GM12878 (cell line): ENCODE measurements around the gene PEX26. TPM values are rescaled to one million over a fixed set of nuclear protein-coding genes. Genes with fewer than 3 reads are reported as not detected.

Source experiments
- ATAC-seq: fragments of 200-7000 bp; cut with Tn5 transposase; 3 replicates; pipeline ENCODE4 v1.9.1; 2020; ENCODE audit warnings: mild to moderate bottlenecking, moderate library complexity
- BruUV-seq: library from RNA; stranded (reverse); fragments of 400-500 nt; replicated peaks from 2 replicates; lab custom pipeline; 2021; lab: Mats Ljungman, UMichigan
- CTCF ChIA-PET: fragments of 300-600 bp; sonication (Branson Sonifier 250); formaldehyde crosslinking; extraction: SDS; loops from one replicate; lab custom pipeline; 2021; ENCODE audit warnings: inconsistent platforms; lab: Yijun Ruan, JAX
- POLR2A ChIA-PET: fragments of 350-600 bp; formaldehyde crosslinking; extraction: SDS; loops from one replicate; lab custom pipeline; 2021; ENCODE audit warnings: inconsistent platforms; lab: Charles Lee
- RAD21 ChIA-PET: fragments of 300-600 bp; sonication (Branson Sonifier 250); formaldehyde crosslinking; loops from one replicate; lab custom pipeline; 2023; ENCODE audit warnings: antibody characterized with exemption; ENCODE audit not compliant: unreplicated experiment; lab: Charles Lee
- SMC1A ChIA-PET: fragments of 300-600 bp; sonication (Branson Sonifier 250); formaldehyde crosslinking; loops from one replicate; lab custom pipeline; 2023; ENCODE audit not compliant: unreplicated experiment, uncharacterized antibody; lab: Charles Lee
- DNase-seq: peaks from one replicate; pipeline ENCODE4 v3.0.0-alpha.2; 2011; ENCODE audit warnings: low read depth, low spot score
- FAIRE-seq: peaks from 3 replicates; lab custom pipeline; 2011; peaks lifted over from hg19 to GRCh38; lab: Jason Lieb, UNC
- H2AFZ ChIP-seq: 2 replicates; pipeline ENCODE4 v1.6.0; 2011; ENCODE audit warnings: low read depth, low read length, control low read depth; ENCODE audit not compliant: control insufficient read depth
- H3K27ac ChIP-seq: 2 replicates; pipeline ENCODE4 v1.5.1; 2011; ENCODE audit warnings: control low read depth; ENCODE audit not compliant: control insufficient read depth, insufficient read depth
- H3K27me3 ChIP-seq, 2 experiments: replicated peaks in 1 of 2; 2 replicates each; pipeline versions ENCODE4 v1.6.0 to v1.6.1; 2011; ENCODE audit warnings: low read length in 1 of 2; ENCODE audit not compliant: control insufficient read depth in 2 of 2, insufficient read depth in 2 of 2
- H3K36me3 ChIP-seq, 2 experiments: 2 replicates each; pipeline ENCODE4 v1.5.1; 2011; ENCODE audit warnings: low read length in 1 of 2; ENCODE audit not compliant: control insufficient read depth in 2 of 2, insufficient read depth in 2 of 2
- H3K4me1 ChIP-seq: 2 replicates; pipeline ENCODE4 v1.6.1; 2011; ENCODE audit warnings: mild to moderate bottlenecking, low read length, moderate library complexity, mixed read lengths; ENCODE audit not compliant: control insufficient read depth, insufficient read depth
- H3K4me2 ChIP-seq: 2 replicates; pipeline ENCODE4 v1.6.0; 2011; ENCODE audit warnings: control low read depth; ENCODE audit not compliant: control insufficient read depth, insufficient read depth
- H3K4me3 ChIP-seq: fragments of 200-600 bp; sonication (generic); 2 replicates; pipeline ENCODE4 v1.5.1; 2016
- H3K79me2 ChIP-seq: 2 replicates; pipeline ENCODE4 v1.6.0; 2011; ENCODE audit warnings: low read length; ENCODE audit not compliant: control insufficient read depth, insufficient read depth
- H3K9ac ChIP-seq: 2 replicates; pipeline ENCODE4 v1.8.0; 2011; ENCODE audit warnings: low read length, control low read depth, mixed read lengths; ENCODE audit not compliant: control insufficient read depth, insufficient read depth
- H3K9me3 ChIP-seq: replicated peaks from 3 replicates; pipeline ENCODE4 v1.5.1; 2011; ENCODE audit warnings: mild to moderate bottlenecking, low read length; ENCODE audit not compliant: control insufficient read depth, insufficient read depth
- H4K20me1 ChIP-seq: 2 replicates; pipeline ENCODE4 v1.6.0; 2011; ENCODE audit not compliant: control insufficient read depth, insufficient read depth
- BMI1 ChIP-seq: fragments of 450-650 bp; IDR thresholded peaks from 2 replicates; pipeline ENCODE4 v1.6.1; 2016; ENCODE audit warnings: mild to moderate bottlenecking, moderate library complexity, borderline replicate concordance
- CHD1 ChIP-seq: IDR thresholded peaks from 2 replicates; pipeline ENCODE4 v1.6.1; 2012; ENCODE audit warnings: low read depth, low read length, improper control_type of control experiment
- CREB1 ChIP-seq: IDR thresholded peaks from 2 replicates; pipeline ENCODE4 v1.6.1; 2012; ENCODE audit warnings: low read depth, mild to moderate bottlenecking, inconsistent platforms
- FOXM1 ChIP-seq: IDR thresholded peaks from 2 replicates; pipeline ENCODE4 v1.6.1; 2012; ENCODE audit warnings: low read depth, mild to moderate bottlenecking, inconsistent platforms, low read length, moderate library complexity
- HDAC2 ChIP-seq: fragments of 200-600 bp; sonication (generic); IDR thresholded peaks from 2 replicates; pipeline ENCODE4 v1.6.1; 2017
- HSF1 ChIP-seq: fragments of 150-350 bp; IDR thresholded peaks from 2 replicates; pipeline ENCODE4 v1.6.1; 2014; ENCODE audit warnings: mild to moderate bottlenecking, low read depth, low read length
- IRF4 ChIP-seq: IDR thresholded peaks from 2 replicates; pipeline ENCODE4 v1.6.1; 2011; ENCODE audit warnings: low read depth, low read length
- MTA2 ChIP-seq: fragments of 450-650 bp; IDR thresholded peaks from 2 replicates; pipeline ENCODE4 v1.6.1; 2016; ENCODE audit warnings: low read depth, mild to moderate bottlenecking, moderate library complexity
- NR2C2 ChIP-seq: IDR thresholded peaks from 2 replicates; pipeline ENCODE4 v1.6.1; 2011; ENCODE audit warnings: borderline replicate concordance, low read depth; ENCODE audit not compliant: control insufficient read depth, insufficient read length
- NR2F1 ChIP-seq: fragments of 450-650 bp; conservative IDR thresholded peaks from 2 replicates; pipeline ENCODE4 v1.6.1; 2017; ENCODE audit warnings: mild to moderate bottlenecking
- SMAD1 ChIP-seq: fragments of 450-650 bp; IDR thresholded peaks from 2 replicates; pipeline ENCODE4 v1.6.1; 2018; ENCODE audit warnings: mild to moderate bottlenecking, low read depth; ENCODE audit not compliant: partially characterized antibody
- SUPT20H ChIP-seq: IDR thresholded peaks from 2 replicates; pipeline ENCODE4 v1.6.1; 2011; ENCODE audit warnings: low read depth, mild to moderate bottlenecking, low read length, moderate library complexity, borderline replicate concordance; ENCODE audit not compliant: control insufficient read depth
- SUZ12 ChIP-seq: fragments of 200-600 bp; sonication (generic); IDR thresholded peaks from one replicate; pipeline ENCODE4 v1.6.1; 2018; ENCODE audit warnings: antibody characterized with exemption, mild to moderate bottlenecking; ENCODE audit not compliant: unreplicated experiment
- TARDBP ChIP-seq: IDR thresholded peaks from 2 replicates; pipeline ENCODE4 v1.6.1; 2016; ENCODE audit warnings: borderline replicate concordance
- ZNF24 ChIP-seq: fragments of 450-650 bp; IDR thresholded peaks from 2 replicates; pipeline ENCODE4 v1.6.1; 2017; ENCODE audit warnings: antibody characterized with exemption, mild to moderate bottlenecking
- WGBS: methylation state at CpG from one replicate; pipeline ENCODE4 v1.1.6; 2016; ENCODE audit warnings: low lambda C conversion rate; ENCODE audit not compliant: insufficient replicate concordance, insufficient coverage; ENCODE audit errors: missing lambda C conversion rate; 5-methylcytosine and 5-hydroxymethylcytosine counted together
- in situ Hi-C: fragments of 300-500 bp; cut with MboI; formaldehyde crosslinking; loops from 9 replicates; pipeline ENCODE4 v1.14.3; 2018; ENCODE audit warnings: mixed read lengths
- intact Hi-C: fragments of 100-400 bp; cut with micrococcal nuclease; formaldehyde crosslinking; loops from one replicate; pipeline ENCODE4 v1.14.2; 2022; ENCODE audit not compliant: unreplicated experiment
- polyA plus RNA-seq, 11 experiments: library from polyadenylated mRNA; depleted of rRNA in 4 of 11; unstranded in 6 of 11; stranded (reverse) in 5 of 11; fragments of >200 nt; fragmentation: Nextera tagmentation in 4 of 11; fragmentation: Illumina TruSeq in 1 of 11; extraction: Ambion mirVana in 4 of 11; extraction: Trizol in 1 of 11; gene quantifications; 1 replicate in 1 of 11; 2 replicates in 10 of 11; pipeline versions ENCODE4 v1.2.1 to v1.2.3, GENCODE V29; 2011 to 2016; ENCODE audit warnings: inconsistent platforms in 2 of 11, missing spikeins in 2 of 11, low read depth in 1 of 11
- total RNA-seq, 4 experiments: library from RNA; depleted of rRNA in 3 of 4; stranded (reverse); fragments of >200 nt in 3 of 4; fragmentation: Illumina TruSeq in 1 of 4; extraction: Trizol in 1 of 4; gene quantifications; 2 replicates each; pipeline versions ENCODE4 v1.2.1 to v1.2.3, GENCODE V29; 2013 to 2021
- TF ChIP-seq, protein P1 (sequence below): fragments of 450-650 bp; formaldehyde crosslinking; IDR thresholded peaks from 2 replicates; pipeline ENCODE4 v1.4.0; 2022; ENCODE audit warnings: mild to moderate bottlenecking, moderate library complexity

PEX26 gene
- total and polyA plus RNA-seq, 10 of the 15 experiments (the other 5 are each of a cell fraction or from before 2014, with no cell fraction given) = 0.79 to 50.8 (median 22.4) TPM

DNA sequence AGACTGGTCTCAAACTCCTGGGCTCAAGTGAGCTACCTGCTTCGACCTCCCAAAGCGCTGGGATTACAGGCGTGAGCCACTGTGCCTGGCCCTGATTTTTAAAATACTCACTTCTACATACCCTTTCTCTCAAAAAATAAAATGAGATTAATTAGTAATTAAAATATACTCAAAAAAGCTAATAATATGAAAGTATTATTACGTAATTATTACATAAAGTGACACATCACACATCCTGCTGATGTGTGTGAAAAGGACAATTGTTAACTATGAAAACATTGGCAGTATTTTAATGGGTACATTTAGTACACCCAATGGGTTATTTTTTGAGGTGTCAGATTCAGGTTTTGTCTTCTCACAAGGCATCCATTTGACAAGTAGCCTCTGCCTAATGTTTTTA, 32.0 kb upstream of the PEX26 start:
- no peak for ATAC-seq
- DNase-seq = no peak
- no peaks in the 10 kb centered on the region for H3K36me3 ChIP-seq
- no peaks in the 10 kb centered on the region for H4K20me1 ChIP-seq
- in situ Hi-C loops (no loop called here), intact Hi-C loops (no loop called here)
- SMC1A ChIA-PET = interaction anchor here (1.0 kb wide), 1 partner anchor 13 kb away, joined by 4 read pairs; no protein-coding TSS in a partner anchor
- H3K79me2 ChIP-seq = no peaks in the 10 kb centered on the region
- 70% methylated on average over 4 of the region's 4 CpGs for WGBS
- H3K27me3 ChIP-seq = no peaks in the 10 kb centered on the region
- H3K9ac ChIP-seq = no peak overlapping the region
- H3K4me1 ChIP-seq = no peaks in the 10 kb centered on the region; the same call in 1 of the 2 replicates
- POLR2A ChIA-PET = no interaction called here
- no peak overlapping the region for H2AFZ ChIP-seq
- no peaks in the 10 kb centered on the region for H3K9me3 ChIP-seq
- FAIRE-seq = no peak
- no peak overlapping the region for H3K4me2 ChIP-seq
- no peak overlapping the region for H3K4me3 ChIP-seq
- CTCF ChIA-PET = no interaction called here
- no peak overlapping the region for H3K27ac ChIP-seq
- BruUV-seq = no TSS peak
- TF ChIP-seq HSF1 (no peak), FOXM1 (no peak), SMAD1 (no peak), CHD1 (no peak), TARDBP (no peak), ZNF24 (no peak), MTA2 (no peak), IRF4 (no peak), HDAC2 (no peak), SUPT20H (no peak), CREB1 (no peak), NR2F1 (no peak), SUZ12 (no peak), BMI1 (no peak), NR2C2 (no peak)
- TF ChIP-seq, protein P1, sequence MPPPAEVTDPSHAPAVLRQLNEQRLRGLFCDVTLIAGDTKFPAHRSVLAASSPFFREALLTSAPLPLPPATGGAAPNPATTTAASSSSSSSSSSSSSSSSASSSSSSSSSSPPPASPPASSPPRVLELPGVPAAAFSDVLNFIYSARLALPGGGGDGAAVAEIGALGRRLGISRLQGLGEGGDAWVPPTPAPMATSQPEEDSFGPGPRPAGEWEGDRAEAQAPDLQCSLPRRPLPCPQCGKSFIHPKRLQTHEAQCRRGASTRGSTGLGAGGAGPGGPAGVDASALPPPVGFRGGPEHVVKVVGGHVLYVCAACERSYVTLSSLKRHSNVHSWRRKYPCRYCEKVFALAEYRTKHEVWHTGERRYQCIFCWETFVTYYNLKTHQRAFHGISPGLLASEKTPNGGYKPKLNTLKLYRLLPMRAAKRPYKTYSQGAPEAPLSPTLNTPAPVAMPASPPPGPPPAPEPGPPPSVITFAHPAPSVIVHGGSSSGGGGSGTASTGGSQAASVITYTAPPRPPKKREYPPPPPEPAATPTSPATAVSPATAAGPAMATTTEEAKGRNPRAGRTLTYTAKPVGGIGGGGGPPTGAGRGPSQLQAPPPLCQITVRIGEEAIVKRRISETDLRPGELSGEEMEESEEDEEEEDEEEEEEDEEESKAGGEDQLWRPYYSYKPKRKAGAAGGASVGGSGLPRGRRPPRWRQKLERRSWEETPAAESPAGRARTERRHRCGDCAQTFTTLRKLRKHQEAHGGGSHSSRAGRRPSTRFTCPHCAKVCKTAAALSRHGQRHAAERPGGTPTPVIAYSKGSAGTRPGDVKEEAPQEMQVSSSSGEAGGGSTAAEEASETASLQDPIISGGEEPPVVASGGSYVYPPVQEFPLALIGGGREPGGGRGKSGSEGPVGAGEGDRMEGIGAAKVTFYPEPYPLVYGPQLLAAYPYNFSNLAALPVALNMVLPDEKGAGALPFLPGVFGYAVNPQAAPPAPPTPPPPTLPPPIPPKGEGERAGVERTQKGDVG = no peak
- RAD21 ChIA-PET = no interaction called here
